GDM1 (cell line): Measurements from ENCODE around the gene CGB3.

Experiments used
- DNase-seq: peaks from one replicate; lab custom pipeline; 2025; lab: John Stamatoyannopoulos, UW

CGB3 gene

DNA sequence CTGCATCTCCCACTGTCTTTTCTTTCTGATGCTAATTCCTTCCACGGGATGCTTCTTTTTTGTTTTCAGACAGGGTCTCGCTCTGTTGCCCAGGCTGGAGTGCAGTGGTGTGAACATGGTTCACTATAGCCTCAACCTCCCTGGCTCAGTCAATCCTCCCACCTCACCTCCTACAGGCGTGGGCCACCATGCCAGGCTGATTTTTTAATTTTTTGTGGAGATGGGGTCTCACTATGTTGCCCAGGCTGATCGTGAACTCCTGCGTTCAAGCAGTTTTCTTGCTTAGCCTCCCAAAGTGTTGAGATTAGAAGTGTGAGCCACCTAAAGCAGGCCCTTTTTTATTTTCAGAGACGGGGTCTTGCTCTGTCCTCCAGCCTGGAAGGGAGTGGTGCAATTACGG is 35.8 kb downstream of the CGB3 start:
- DNase-seq: no peak

DNA sequence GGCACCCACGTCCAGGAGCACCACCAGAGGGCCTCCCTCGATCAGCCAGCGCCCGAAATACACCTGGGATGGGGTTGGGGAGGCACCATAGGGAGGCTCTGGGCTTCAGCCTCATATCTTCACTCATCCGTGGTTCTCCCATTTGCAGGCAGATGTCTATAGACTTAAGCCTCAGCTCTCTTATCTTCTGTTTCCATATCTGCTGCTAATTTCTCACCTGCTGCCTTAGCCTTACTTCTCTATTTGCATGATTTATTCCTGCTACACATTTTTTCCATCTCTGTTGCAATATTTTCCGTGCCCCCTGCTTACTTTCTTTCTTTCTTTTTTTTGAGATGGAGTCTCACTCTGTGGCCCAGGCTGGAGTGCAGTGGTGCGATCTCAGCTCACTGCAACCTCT is 36.8 kb downstream of the CGB3 start:
- DNase-seq: no peak

- DNase-seq: no peak
These were observed 37.9 kb downstream of the CGB3 start for GRCh38 chr19:48986211-48986610.

DNA sequence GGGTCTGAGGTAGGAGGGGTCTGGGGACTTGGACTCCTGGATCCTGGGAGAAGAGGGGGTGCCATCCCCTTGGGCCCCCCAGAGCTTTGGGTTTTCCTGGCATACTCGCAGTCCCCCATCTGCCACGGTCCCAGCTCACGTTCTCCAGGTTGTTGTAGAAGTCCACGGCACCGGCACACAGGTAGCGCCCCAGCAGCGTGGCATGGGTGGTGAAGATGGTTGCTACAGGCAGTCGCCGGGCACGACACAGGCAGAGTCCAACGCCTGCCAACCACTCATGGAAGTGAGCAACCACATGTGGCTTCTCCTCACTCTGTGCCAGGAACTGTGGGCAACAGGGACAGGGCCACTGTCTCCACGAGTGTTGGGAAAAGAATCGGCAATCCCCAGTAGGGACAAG is 38.4 kb downstream of the CGB3 start:
- no peak for DNase-seq

GRCh38 chr19:48982280-48982679 is 41.9 kb downstream of the CGB3 start:
- no peak for DNase-seq

GRCh38 chr19:48977061-48977460 is 47.1 kb downstream of the CGB3 start:
- no peak for DNase-seq

- DNase-seq: no peak
These were observed 47.9 kb downstream of the CGB3 start for GRCh38 chr19:48975947-48976847.
